ENCODE data around the gene UNK.
A peak's percentile ranks its signal among the peaks of the same experiment; 100 is the strongest.
"Not testable (repeated sequence)": the region's sequence is repeated elsewhere in the genome, so short reads cannot be mapped to it uniquely, and the experiment has no call there.

Gene UNK

DNA sequence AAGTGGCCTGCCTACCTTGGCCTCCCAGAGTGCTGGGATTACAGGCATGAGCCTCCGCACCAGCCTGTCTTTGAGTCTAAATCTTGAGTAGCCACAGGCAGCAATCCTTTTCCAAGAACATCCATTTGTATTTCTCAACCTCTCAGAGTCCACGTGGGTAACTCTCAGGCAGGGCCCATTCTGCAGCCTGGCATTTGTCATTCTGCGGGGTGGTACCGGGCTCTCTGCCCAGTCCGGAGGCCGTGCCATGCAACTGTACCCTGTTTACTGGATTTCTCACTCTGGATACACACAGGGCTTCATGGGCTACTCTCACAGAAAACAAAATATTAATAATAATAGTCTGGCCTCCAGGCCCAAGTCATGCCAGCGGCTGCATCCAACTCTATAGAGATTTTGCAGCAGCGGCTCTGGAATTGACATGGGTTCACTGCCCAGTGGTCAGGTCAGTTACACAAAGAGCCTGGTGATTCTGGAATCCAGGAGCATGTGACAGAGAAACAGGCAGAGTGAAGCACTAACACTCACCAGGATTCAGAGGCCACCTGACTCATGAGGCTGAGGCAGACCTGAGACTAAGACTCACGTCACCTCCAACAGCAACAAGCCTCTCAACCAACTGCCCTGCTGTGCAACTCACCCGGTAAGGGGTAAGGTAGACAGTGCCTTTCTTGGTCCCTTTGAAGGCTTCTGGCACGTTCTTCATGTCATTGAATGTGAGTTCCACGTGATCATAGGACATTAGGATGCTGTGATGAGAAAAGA is 66.5 kb downstream of the UNK start:
- DNase-seq (ENCODE audit: low read depth), result peak; percentile 19
- H3K4me3 ChIP-seq (ENCODE audit: low read length), result no peak overlapping the region
- TF ChIP-seq, protein P1, sequence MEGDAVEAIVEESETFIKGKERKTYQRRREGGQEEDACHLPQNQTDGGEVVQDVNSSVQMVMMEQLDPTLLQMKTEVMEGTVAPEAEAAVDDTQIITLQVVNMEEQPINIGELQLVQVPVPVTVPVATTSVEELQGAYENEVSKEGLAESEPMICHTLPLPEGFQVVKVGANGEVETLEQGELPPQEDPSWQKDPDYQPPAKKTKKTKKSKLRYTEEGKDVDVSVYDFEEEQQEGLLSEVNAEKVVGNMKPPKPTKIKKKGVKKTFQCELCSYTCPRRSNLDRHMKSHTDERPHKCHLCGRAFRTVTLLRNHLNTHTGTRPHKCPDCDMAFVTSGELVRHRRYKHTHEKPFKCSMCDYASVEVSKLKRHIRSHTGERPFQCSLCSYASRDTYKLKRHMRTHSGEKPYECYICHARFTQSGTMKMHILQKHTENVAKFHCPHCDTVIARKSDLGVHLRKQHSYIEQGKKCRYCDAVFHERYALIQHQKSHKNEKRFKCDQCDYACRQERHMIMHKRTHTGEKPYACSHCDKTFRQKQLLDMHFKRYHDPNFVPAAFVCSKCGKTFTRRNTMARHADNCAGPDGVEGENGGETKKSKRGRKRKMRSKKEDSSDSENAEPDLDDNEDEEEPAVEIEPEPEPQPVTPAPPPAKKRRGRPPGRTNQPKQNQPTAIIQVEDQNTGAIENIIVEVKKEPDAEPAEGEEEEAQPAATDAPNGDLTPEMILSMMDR (IDR thresholded peaks at IDR 0.05; ENCODE audit: insufficient read depth, low read depth, low read length, missing control alignments), result no peak

DNA sequence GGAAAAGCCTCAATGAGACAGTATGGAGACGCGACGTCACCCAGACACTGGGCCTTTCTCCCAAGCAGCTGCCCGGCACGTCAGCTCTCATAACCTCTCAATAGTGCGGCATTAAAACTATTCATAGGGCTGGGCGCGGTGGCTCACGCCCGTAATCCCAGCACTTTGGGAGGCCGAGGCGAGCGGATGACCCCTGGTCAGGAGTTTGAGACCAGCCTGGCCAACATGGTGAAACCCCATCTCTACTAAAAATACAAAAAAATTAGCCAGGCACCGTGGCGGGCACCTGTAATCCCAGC is 67.0 kb downstream of the UNK start:
- not testable (repeated sequence) for DNase-seq (ENCODE audit: low read depth); H3K4me3 ChIP-seq (ENCODE audit: low read length)

DNA sequence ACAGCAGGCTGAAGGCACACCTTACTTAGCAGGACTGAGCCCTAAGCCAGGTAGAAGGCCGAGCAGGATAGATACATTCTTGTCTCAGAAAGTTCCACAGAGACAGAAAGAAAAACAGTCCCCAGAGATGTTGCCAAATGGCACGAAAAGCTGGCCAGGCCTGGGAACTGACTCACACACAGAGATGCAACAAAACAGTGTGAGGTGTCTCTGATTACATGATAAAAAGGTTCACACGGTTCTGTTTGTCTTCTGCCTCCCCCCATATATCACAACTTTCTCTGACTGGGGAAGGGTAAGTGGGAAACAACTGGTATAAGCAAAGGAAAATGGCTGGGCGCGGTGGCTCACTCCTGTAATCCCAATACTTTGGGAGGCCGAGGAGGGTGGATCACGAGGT is 68.8 kb downstream of the UNK start:
- peak; percentile 69 for DNase-seq (ENCODE audit: low read depth)
- H3K4me3 ChIP-seq (ENCODE audit: low read length), result no peak overlapping the region
- TF ChIP-seq, protein P1 (IDR thresholded peaks at IDR 0.05; ENCODE audit: insufficient read depth, low read depth, low read length, missing control alignments), result no peak

DNA sequence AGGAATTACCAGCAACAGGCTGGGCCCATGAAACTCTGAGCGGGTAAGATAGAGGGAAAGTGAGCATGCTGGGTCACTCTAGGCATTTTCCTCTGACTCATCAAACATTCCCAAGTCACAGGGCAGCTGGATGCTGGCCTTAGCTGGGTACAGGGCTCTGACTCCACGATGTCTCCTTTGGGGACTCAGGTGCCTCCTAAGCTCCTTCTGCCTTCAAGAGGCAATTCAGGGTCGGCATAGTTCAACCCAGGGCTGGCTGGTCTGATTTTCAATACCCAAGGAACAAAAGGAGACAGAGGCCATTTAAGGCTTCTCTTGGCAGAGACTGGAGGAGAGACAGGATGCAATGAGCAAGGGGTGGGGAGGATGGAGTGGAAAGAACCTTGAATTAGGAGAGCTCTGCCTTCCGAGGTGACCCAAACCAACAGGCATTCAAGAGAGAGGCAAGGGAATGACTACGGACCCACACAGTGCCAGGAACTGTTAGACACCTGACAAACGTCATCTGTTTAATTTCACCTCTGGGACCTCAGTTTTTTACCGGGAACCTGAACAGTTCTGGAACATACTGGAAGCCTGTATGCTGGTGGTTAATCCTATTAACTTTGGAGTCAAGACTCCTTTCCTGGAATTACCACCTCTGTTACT is 69.6 kb downstream of the UNK start:
- TF ChIP-seq, protein P1 (IDR thresholded peaks at IDR 0.05; ENCODE audit: insufficient read depth, low read depth, low read length, missing control alignments), result no peak
- H3K4me3 ChIP-seq (ENCODE audit: low read length), result peak overlapping the region; percentile 80
- DNase-seq (ENCODE audit: low read depth), result peak; percentile 73

DNA sequence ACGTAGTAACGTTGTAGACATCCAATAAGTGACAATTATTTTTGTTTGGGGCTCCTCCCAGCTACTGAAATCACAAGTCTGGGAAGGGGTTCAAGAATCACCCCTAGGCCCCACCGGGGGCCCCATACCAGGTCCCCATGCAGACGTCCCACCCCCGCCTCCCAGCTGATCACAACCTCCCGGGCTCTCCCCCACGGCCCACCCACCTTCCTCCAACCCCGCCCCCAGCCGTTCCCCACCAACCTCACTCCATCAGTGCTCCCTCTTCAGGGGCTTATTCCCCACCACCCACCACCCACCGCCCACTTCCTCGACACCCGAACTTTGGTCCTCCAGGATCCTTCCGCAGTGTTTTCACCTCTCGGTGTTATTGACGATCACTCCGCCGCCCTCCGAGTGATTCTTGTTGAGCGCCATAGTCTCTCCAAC is 70.3 kb downstream of the UNK start:
- no peak for DNase-seq (ENCODE audit: low read depth)
- peak overlapping the region; percentile 80 for H3K4me3 ChIP-seq (ENCODE audit: low read length)
- TF ChIP-seq, protein P1 (IDR thresholded peaks at IDR 0.05; ENCODE audit: insufficient read depth, low read depth, low read length, missing control alignments), result no peak

DNA sequence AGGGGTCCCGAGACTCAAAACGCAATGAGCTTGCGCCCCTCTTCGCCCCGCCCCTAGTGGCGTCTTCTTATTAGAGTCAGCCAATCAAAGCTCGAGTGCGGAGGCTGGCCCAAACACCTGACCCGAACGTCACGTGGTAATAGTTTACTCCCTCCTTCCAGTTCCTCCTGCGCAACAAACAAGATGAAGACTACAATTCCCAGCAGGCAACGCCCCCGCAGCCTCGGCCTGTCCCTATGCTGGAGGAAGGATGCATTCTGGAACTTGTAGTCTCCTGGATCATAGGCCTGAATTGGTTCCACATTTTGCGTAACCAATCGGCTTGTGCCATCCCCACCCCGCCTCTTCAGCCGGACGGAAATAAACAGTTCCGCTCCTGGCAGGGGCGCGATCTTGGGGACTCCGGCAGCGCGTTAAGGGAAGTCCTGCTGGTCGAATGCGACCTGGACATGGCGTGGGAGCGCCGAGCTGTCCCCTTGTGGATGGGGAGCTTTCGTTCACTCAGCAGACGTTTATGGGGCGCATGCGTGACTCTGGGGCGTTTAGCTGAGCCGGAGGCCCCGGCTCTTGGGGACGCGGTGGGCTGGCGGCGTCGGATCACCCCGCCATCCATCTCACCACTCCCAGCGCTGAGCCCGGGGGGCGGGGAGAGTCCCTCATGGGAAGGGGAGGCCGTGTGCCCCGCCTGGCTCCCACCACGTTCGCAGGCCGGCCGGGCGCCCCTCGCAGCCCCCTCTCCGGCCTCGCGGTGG is 70.9 kb downstream of the UNK start, which contains the start of gene WBP2:
WBP2 (minus strand) TSS at position 26 of the 752 bp plus-strand sequence. CDS start 38 bp downstream, outside the sequence.
- H3K4me3 ChIP-seq (ENCODE audit: low read length), result peak within 1 kb of the TSS; percentile 80
- TF ChIP-seq, protein P1 (IDR thresholded peaks at IDR 0.05; ENCODE audit: insufficient read depth, low read depth, low read length, missing control alignments), result no peak
- DNase-seq (ENCODE audit: low read depth), result peak; percentile 100

DNA sequence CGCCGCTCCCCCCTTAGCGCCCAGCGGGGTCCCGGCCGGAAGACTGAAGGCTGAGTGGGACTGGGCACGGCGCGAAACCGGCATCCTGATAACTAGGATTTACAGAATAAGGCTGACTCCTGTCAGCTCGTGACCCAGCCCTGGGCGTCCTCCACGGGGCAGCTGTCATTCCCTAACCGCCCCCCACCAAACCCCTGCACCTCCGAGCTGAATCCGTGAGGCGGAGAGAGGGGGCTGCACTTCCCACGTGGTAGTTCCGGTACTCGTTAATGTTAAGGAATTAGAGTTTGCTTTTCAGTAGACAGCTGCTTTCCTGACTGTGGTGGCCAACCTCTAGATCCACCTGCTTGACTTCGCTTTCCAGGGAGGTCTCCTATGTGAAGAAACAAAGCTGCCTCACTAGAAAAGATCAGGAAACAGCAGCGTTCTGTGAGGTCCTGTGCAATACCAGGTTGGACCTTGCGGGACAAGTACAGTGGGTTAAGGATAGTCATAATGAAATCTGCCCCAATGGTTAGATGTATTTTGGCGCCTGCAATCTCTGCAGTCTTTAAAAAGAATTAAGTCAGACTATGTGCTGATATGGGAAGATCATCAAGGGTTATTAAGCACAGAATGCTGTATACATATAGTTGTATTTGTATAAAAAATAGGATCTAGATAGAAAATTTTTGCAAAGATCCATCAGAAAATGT is 71.6 kb downstream of the UNK start:
- peak overlapping the region; percentile 80 for H3K4me3 ChIP-seq (ENCODE audit: low read length)
- TF ChIP-seq, protein P1 (IDR thresholded peaks at IDR 0.05; ENCODE audit: insufficient read depth, low read depth, low read length, missing control alignments), result no peak
- DNase-seq (ENCODE audit: low read depth), result no peak

DNA sequence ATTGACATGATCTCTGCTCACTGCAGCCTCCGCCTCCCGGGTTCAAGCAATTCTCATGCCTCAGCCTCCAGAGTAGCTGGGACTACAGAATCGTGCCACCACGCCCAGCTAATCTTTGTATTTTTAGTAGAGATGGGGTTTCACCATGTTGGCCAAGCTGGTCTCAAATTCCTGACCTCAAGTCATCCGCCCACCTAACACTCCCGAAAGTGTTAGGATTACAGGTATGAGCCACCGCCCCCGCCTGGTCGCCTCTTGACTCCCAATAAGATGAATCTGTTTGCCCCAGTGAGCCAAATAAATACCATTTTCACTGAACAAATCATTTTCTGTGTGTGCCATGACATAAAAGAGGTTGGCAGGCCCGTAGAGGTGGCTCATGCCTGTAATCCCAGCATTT is 74.8 kb downstream of the UNK start:
- not testable (repeated sequence) for DNase-seq (ENCODE audit: low read depth); H3K4me3 ChIP-seq (ENCODE audit: low read length)
